ENCODE data around the gene STX10. TPM values are rescaled to one million over a fixed set of nuclear protein-coding genes. Genes with fewer than 3 reads are reported as not detected.
"Not testable (repeated sequence)": the region's sequence is repeated elsewhere in the genome, so short reads cannot be mapped to it uniquely, and the experiment has no call there.

The STX10 gene
- total RNA-seq, 2 donors from 2014 or later = 30.8 to 83.4 TPM

DNA sequence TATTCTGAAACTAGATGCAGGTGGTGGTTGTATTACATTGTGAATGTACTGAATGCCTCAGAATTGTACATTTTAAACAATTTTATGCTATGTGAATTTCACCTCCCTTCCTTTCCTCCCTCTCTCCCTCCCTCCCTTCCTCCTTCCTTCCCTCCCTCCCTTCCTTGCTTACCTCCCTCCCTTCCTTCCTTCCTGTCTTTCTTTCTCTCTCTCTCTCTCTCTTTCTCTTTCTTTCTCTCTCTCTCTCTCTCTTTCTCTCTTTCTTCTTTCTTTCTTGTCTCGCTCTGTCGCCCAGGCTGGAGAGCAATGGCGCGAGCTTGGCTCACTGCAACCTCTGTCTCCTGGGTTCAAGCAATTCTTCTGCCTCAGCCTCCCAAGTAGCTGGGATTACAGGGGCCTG lies 37.2 kb upstream of the STX10 start:
- H3K9me3 ChIP-seq = no peaks in the 10 kb centered on the region
- no peaks in the 10 kb centered on the region for H3K36me3 ChIP-seq
- ATAC-seq (ENCODE audit: insufficient number of reproducible peaks, low FRiP score, low read depth) = no peak
- H3K4me1 ChIP-seq (ENCODE audit: control insufficient read depth in 1 of 2, low read depth in 2 of 2) = no peaks in the 10 kb centered on the region
- no peaks in the 10 kb centered on the region for H3K27me3 ChIP-seq (replicated peaks; ENCODE audit: insufficient read depth)
- TF ChIP-seq, protein P1, sequence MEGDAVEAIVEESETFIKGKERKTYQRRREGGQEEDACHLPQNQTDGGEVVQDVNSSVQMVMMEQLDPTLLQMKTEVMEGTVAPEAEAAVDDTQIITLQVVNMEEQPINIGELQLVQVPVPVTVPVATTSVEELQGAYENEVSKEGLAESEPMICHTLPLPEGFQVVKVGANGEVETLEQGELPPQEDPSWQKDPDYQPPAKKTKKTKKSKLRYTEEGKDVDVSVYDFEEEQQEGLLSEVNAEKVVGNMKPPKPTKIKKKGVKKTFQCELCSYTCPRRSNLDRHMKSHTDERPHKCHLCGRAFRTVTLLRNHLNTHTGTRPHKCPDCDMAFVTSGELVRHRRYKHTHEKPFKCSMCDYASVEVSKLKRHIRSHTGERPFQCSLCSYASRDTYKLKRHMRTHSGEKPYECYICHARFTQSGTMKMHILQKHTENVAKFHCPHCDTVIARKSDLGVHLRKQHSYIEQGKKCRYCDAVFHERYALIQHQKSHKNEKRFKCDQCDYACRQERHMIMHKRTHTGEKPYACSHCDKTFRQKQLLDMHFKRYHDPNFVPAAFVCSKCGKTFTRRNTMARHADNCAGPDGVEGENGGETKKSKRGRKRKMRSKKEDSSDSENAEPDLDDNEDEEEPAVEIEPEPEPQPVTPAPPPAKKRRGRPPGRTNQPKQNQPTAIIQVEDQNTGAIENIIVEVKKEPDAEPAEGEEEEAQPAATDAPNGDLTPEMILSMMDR (IDR thresholded peaks at IDR 0.05) = no peak
- H3K4me3 ChIP-seq = no peak overlapping the region
- H3K27ac ChIP-seq = no peak overlapping the region
- no peak for DNase-seq (ENCODE audit: low spot score)

DNA sequence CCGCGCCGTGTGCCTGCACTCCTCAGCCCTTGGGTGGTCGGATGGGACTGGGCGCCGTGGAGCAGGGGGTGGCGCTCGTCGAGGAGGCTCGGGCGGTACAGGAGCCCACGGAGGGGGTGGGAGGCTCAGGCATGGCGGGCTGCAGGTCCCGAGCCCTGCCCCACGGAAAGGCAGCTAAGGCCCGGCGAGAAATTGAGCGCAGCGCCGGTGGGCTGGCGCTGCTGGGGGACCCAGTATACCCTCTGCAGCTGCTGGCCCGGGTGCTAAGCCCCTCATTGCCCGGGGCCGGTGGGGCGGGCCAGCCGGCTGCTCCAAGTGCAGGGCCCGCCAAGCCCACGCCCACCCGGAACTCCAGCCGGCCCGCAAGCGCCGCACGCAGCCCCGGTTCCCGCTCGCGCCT lies 36.5 kb upstream of the STX10 start:
- not testable (repeated sequence) for H3K27me3 ChIP-seq (replicated peaks; ENCODE audit: insufficient read depth); ATAC-seq (ENCODE audit: insufficient number of reproducible peaks, low FRiP score, low read depth); H3K4me1 ChIP-seq (ENCODE audit: control insufficient read depth in 1 of 2, low read depth in 2 of 2); H3K36me3 ChIP-seq; H3K27ac ChIP-seq; DNase-seq (ENCODE audit: low spot score); H3K4me3 ChIP-seq; H3K9me3 ChIP-seq

DNA sequence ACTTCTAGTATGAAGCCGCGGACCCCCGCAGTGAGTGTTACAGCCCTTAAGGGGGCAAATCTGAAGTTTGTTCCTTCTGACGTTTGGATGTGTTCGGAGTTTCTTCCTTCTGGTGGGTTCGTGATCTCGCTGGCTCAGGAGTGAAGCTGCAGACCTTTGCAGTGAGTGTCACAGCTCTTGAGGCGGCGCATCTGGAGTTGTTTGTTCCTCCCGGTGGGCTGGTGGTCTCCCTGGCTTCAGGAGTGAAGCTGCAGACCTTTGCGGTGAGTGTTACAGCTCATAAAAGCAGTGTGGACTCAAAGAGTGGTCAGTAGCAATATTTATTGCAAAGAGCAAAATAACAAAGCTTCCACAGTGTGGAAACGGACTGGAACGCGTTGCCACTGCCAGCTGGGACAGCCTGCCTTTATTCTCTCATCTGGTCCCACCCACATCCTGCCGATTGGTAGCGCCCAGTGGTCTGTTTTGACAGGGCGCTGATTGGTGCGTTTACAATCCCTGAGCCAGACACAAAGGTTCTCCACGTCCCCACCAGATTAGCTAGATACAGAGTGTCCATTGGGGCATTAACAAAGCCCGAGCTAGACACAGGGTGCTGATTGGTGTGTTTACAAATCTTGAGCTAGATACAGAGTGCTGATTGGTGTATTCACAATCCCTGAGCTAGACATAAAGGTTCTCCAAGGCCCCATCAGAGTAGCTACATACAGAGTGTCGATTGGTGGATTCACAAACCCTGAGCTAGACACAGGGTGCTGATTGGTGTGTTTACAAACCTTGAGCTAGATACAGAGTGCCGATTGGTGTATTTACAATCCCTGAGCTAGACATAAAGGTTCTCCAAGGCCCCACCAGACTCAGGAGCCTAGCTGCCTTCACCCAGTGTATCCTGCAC lies 35.8 kb upstream of the STX10 start:
- H3K4me1 ChIP-seq (ENCODE audit: control insufficient read depth in 1 of 2, low read depth in 2 of 2); H3K36me3 ChIP-seq; H3K9me3 ChIP-seq; DNase-seq (ENCODE audit: low spot score); H3K27me3 ChIP-seq (replicated peaks; ENCODE audit: insufficient read depth); H3K4me3 ChIP-seq; ATAC-seq (ENCODE audit: insufficient number of reproducible peaks, low FRiP score, low read depth); H3K27ac ChIP-seq: not testable (repeated sequence)

GRCh38 chr19:13184926-13185325 lies 34.8 kb upstream of the STX10 start:
- H3K4me3 ChIP-seq; H3K27ac ChIP-seq; ATAC-seq (ENCODE audit: insufficient number of reproducible peaks, low FRiP score, low read depth); H3K9me3 ChIP-seq; H3K36me3 ChIP-seq; H3K4me1 ChIP-seq (ENCODE audit: control insufficient read depth in 1 of 2, low read depth in 2 of 2); DNase-seq (ENCODE audit: low spot score); H3K27me3 ChIP-seq (replicated peaks; ENCODE audit: insufficient read depth): not testable (repeated sequence)

GRCh38 chr19:13181747-13182388 lies 31.7 kb upstream of the STX10 start:
- TF ChIP-seq, protein P1 (IDR thresholded peaks at IDR 0.05) = no peak

GRCh38 chr19:13178291-13178690 lies 28.1 kb upstream of the STX10 start:
- H3K27me3 ChIP-seq (replicated peaks; ENCODE audit: insufficient read depth); ATAC-seq (ENCODE audit: insufficient number of reproducible peaks, low FRiP score, low read depth); DNase-seq (ENCODE audit: low spot score); H3K36me3 ChIP-seq; H3K27ac ChIP-seq; H3K4me3 ChIP-seq; H3K9me3 ChIP-seq: not testable (repeated sequence)
- peaks cover 10 to 13% of the 10 kb centered on the region in 2 donors for H3K4me1 ChIP-seq (ENCODE audit: control insufficient read depth in 1 of 2, low read depth in 2 of 2)

More at GRCh38 chr19:13181747-13182388, 31.7 kb upstream of the STX10 start:
- Histone ChIP-seq H3K36me3 (no peaks in the 10 kb centered on the region), H3K9me3 (no peaks in the 10 kb centered on the region), H3K27ac (no peak overlapping the region), H3K4me3 (peak overlapping the region; percentile 29), H3K27me3 (replicated peaks; ENCODE audit: insufficient read depth) (no peaks in the 10 kb centered on the region), H3K4me1 (ENCODE audit: control insufficient read depth in 1 of 2, low read depth in 2 of 2) (peaks cover 8 to 9% of the 10 kb centered on the region in 2 donors)
- ATAC-seq (ENCODE audit: insufficient number of reproducible peaks, low FRiP score, low read depth) = peak; percentile 28
- no peak for DNase-seq (ENCODE audit: low spot score)

- not testable (repeated sequence) for ATAC-seq (ENCODE audit: insufficient number of reproducible peaks, low FRiP score, low read depth); H3K9me3 ChIP-seq; H3K27ac ChIP-seq; H3K4me3 ChIP-seq; H3K27me3 ChIP-seq (replicated peaks; ENCODE audit: insufficient read depth); H3K36me3 ChIP-seq; DNase-seq (ENCODE audit: low spot score)
- H3K4me1 ChIP-seq (ENCODE audit: control insufficient read depth in 1 of 2, low read depth in 2 of 2) = peaks cover 17 to 20% of the 10 kb centered on the region in 2 donors
These were observed 27.4 kb upstream of the STX10 start for GRCh38 chr19:13177584-13177983.

All from thoracic aorta (tissue), 2 donors.